Ovary (tissue), 9 donors: ENCODE results near the gene TSPEAR. TPM values are rescaled to one million over a fixed set of nuclear protein-coding genes. Genes with fewer than 3 reads are reported as not detected.
"Not testable (repeated sequence)": the region's sequence is repeated elsewhere in the genome, so short reads cannot be mapped to it uniquely, and the experiment has no call there.

ENCODE experiments used
- DNase-seq, 5 donors: peaks; one replicate each; pipeline ENCODE4 v3.0.0-alpha.2; 2019 to 2020
- H3K27ac ChIP-seq, 2 donors: fragments of 200-600 bp; one replicate each; pipeline versions ENCODE4 v1.5.1 to v1.8.0; 2019 to 2022
- H3K27me3 ChIP-seq: fragments of 200-600 bp; one replicate; pipeline ENCODE4 v1.8.0; 2022
- H3K36me3 ChIP-seq: fragments of 200-600 bp; sonication (generic); one replicate; pipeline ENCODE4 v1.5.1; 2019
- H3K4me1 ChIP-seq: one replicate; pipeline ENCODE4 v1.8.1; 2013; ENCODE audit warnings: mild to moderate bottlenecking, moderate library complexity; ENCODE audit not compliant: insufficient read depth
- H3K4me3 ChIP-seq: fragments of 200-600 bp; sonication (generic); one replicate; pipeline ENCODE4 v1.5.1; 2017
- H3K9me3 ChIP-seq, 2 donors: fragments of 200-600 bp in 1 of 2; sonication (generic) in 1 of 2; one replicate each; pipeline versions ENCODE4 v1.5.1 to v1.8.1; 2013 to 2019; ENCODE audit warnings: mild to moderate bottlenecking in 1 of 2, moderate library complexity in 1 of 2
- CTCF ChIP-seq, 3 donors: fragments of 450-650 bp in 2 of 3; fragments of 200-600 bp in 1 of 3; IDR thresholded peaks; one replicate each; pipeline versions ENCODE4 v1.5.1 to v1.8.0; 2016 to 2022; ENCODE audit warnings: antibody characterized with exemption in 3 of 3, mild to moderate bottlenecking in 1 of 3
- EP300 ChIP-seq: sonication (generic); formaldehyde crosslinking; IDR thresholded peaks from one replicate; pipeline ENCODE4 v1.6.1; 2017; ENCODE audit warnings: antibody characterized with exemption
- POLR2A ChIP-seq: fragments of 450-650 bp; IDR thresholded peaks from one replicate; pipeline ENCODE4 v1.6.1; 2017; ENCODE audit warnings: antibody characterized with exemption, mild to moderate bottlenecking, moderate library complexity
- WGBS, 3 donors: extraction: QIAGEN DNeasy Blood & Tissue Kit in 1 of 3; methylation state at CpG; one replicate each; pipeline versions ENCODE4 v1.1.5 to v1.1.7; 2013 to 2017; 5-methylcytosine and 5-hydroxymethylcytosine counted together
- intact Hi-C, 4 donors: fragments of 100-400 bp; cut with DNase I; formaldehyde crosslinking; loops; one replicate each; pipeline versions ENCODE4 v1.11.0 to v1.15.1; 2022 to 2023
- polyA plus RNA-seq, 2 donors: library from polyadenylated mRNA; stranded (reverse); fragments of 200-250 nt in 1 of 2; fragments of 350-450 nt in 1 of 2; fragmentation: Illumina TruSeq in 1 of 2; extraction: RNeasy Lipid Tissue Mini Kit (QIAGEN cat#74804) in 1 of 2; gene quantifications; one replicate each; pipeline ENCODE4 v1.2.3, GENCODE V29; 2013 to 2014
- total RNA-seq, 7 donors: library from RNA; depleted of rRNA in 2 of 7; stranded (reverse); fragments of >200 nt in 2 of 7; fragmentation: NEBNext Ultra II Directional in 3 of 7; extraction: Animal tissue kit (Norgen Biotek cat#: 25700) in 3 of 7; gene quantifications; one replicate each; pipeline versions ENCODE4 v1.1.0 to v1.2.4, GENCODE V29; 2016 to 2023
- donor health status: DM: no; HTN: no; CAD: no; lungs with moderate emphysema.
- donor health status: DM: no; HTN: no; CAD: no.
- donor health status: Bipolar disorder and iron deficiency.
- donor health status: DM: yes; HTN: yes; CAD: no.
- donor health status: DM: no; HTN: no; CAD: no.
- donor health status: DM: yes; HTN: yes; CAD: no.

TSPEAR gene
- total and polyA plus RNA-seq, 9 donors = 0.07 to 0.27 (median 0.11) TPM; not detected in 4

GRCh38 chr21:44483288-44484237 lies 227.8 kb downstream of the TSPEAR start:
- TF ChIP-seq POLR2A (no peak), EP300 (no peak), CTCF (IDR thresholded peaks at IDR 0.05) (no peak)
- H3K27me3 ChIP-seq = no peaks in the 10 kb centered on the region
- H3K27ac ChIP-seq = no peak overlapping the region
- DNase-seq = no peak
- no peak overlapping the region for H3K4me3 ChIP-seq
- H3K4me1 ChIP-seq = no peaks in the 10 kb centered on the region
- H3K36me3 ChIP-seq = no peaks in the 10 kb centered on the region
- peaks cover 0 to 6% of the 10 kb centered on the region in 2 donors for H3K9me3 ChIP-seq
- intact Hi-C loops = no loop called here
- 67 to 72% (median 68%) methylated on average over 28 of the region's 28 CpGs for WGBS, 3 donors

DNA sequence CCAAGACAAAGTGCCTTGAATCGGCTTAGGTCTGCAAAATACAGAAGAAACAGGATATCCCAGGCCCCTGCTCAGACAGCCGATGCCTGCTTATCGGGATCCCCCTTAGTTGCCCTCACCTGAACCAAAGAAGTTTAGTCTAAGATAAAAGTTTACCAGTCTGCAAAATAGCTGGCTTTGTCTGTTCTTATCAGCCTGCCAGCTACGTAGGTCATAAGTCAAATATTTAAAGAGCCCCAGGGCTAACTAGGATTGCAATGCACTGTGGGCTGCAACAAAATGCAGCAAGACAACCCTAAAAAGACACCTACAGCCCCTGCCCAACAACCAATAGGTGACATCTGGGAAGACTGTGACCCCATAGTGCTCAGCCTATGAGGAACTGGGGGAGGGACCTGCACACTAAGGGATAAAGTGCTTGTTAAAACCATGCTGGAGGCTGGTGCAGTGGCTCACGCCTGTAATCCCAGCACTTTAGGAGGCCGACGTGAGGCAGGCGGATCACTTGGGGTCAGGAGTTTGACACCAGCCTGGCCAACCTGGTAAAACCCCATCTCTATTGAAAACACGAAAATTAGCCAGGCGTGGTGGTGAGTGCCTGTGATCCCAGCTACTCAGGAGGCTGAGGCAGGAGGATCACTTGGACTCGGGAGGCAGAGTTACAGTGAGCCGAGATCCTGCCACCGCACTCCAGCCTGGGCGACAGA lies 228.6 kb downstream of the TSPEAR start:
- DNase-seq = no peak
- Histone ChIP-seq H3K27me3 (no peaks in the 10 kb centered on the region), H3K4me3 (no peak overlapping the region), H3K27ac (no peak overlapping the region), H3K4me1 (no peaks in the 10 kb centered on the region), H3K9me3 (no peaks in the 10 kb centered on the region), H3K36me3 (no peaks in the 10 kb centered on the region)
- intact Hi-C loops = no loop called here
- no peak for TF ChIP-seq EP300
- TF ChIP-seq POLR2A = no peak
- TF ChIP-seq CTCF (IDR thresholded peaks at IDR 0.05) = no peak
- WGBS, 3 donors = 70 to 76% (median 74%) methylated on average over 14 of the region's 14 CpGs

DNA sequence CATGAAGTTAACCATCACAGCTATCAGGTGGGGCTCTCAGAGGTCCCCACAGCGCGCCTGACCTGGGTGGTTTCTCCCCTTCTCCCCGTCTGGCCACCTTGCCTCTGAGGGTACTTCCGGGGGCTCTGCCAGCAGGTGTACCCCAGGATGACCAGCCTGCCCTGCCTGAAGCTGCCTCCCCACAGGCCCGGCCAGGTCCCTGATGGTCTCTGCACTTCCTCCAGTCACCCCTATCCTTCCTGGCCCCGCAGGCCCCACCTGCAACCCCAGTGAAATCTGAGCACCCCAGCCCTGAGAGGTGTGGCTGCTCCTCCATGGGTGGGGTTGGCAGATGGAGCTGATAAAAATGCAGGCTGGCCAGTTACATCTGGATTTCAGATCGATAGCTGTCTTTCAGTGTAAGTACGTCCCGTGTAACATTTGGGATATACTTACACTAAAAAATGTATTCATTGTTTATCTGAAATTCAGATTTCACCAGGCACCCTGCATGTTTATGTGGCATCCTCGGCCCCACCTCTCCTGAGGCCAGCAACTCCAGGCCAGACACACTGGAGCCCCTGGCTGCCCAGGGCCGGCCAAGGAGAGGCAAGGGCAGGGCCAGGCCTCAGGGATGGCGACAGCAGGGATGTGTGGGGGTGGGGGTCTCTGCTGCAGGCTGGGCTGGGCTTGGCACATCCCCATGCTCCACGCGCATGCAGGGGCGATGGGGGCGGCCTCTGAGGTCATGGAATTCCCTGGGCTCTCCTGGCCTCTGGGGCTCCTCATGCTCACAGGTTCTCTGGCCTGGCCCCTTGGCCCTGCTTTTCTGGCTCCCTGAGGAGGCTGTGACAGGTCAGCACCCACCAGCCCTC lies 230.9 kb downstream of the TSPEAR start:
- TF ChIP-seq CTCF (IDR thresholded peaks at IDR 0.05) (no peak), POLR2A (no peak), EP300 (no peak)
- 70 to 72% (median 70%) methylated on average over 16 of the region's 16 CpGs for WGBS, 3 donors
- intact Hi-C loops = no loop called here

GRCh38 chr21:44479556-44480199 lies 231.7 kb downstream of the TSPEAR start:
- H3K36me3 ChIP-seq, H3K9me3 ChIP-seq, H3K27me3 ChIP-seq, H3K27ac ChIP-seq, intact Hi-C loops, H3K4me1 ChIP-seq, H3K4me3 ChIP-seq: not testable (repeated sequence)
- peak in 1 of 3 donors; percentile 15 for TF ChIP-seq CTCF (IDR thresholded peaks at IDR 0.05)
- 36 to 44% (median 37%) methylated on average over 21 of the region's 21 CpGs for WGBS, 3 donors
- peak in 2 of 5 donors; percentile 41 to 51 for DNase-seq

More for the DNA sequence above, 230.9 kb downstream of the TSPEAR start:
- Histone ChIP-seq H3K27ac (no peak overlapping the region), H3K36me3 (no peaks in the 10 kb centered on the region), H3K27me3 (no peaks in the 10 kb centered on the region), H3K4me3 (no peak overlapping the region), H3K4me1 (no peaks in the 10 kb centered on the region), H3K9me3 (no peaks in the 10 kb centered on the region)
- no peak for DNase-seq
